ENCODE results near the gene DMBT1.

- TF ChIP-seq CTCF (IDR thresholded peaks at IDR 0.05): no peak
- no peak for TF ChIP-seq POLR2A (IDR thresholded peaks at IDR 0.05)
- no peak for TF ChIP-seq EP300 (IDR thresholded peaks at IDR 0.05)
- TF ChIP-seq POLR2AphosphoS5 (IDR thresholded peaks at IDR 0.05): no peak
These were observed 128.7 kb downstream of the DMBT1 start for GRCh38 chr10:122689146-122689820.

Data from stomach (tissue), 4 donors.